ENCODE data around the gene OR8D4.

Gene OR8D4

DNA sequence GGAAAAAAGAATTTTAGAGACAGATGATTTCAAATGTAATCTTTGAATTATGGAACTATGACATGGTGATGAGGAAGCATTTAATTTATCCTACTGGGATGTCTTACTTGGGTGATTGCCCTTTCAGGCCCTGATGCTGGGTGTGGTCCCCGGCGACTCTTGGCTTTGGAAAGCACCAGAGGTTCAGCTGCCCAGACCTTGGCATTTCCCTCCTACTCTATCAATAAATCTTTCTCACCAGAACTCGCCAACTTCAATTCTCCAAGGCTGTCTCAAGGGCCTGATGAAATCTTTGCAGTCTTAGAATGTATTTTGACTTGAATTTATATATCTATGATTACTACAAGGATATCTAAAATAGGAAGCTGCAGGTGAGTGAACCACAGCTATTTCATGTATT lies 19.0 kb downstream of the OR8D4 start:
- ATAC-seq: no peak
- no peak for TF ChIP-seq ZFP3 (CRISPR knock-in tag; IDR thresholded peaks at IDR 0.05)

DNA sequence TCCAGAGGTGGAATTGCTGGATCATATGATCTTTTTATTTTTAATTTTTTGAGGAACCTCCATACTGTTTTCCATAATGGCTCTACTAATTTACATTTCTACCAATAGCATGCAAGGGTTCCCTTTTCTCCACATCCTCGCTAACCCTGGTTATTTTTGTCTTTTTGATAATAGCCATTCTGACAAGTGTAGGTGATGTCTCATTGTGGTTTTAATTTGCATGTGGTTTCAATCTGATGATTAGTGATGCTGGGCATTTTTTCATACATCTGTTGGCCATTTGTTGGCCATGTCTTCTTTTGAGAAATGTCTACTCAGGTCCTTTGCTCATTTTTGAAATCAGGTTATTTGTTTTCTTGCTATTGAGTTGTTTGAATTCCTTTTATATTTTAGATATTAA lies 22.1 kb downstream of the OR8D4 start:
- no peak for TF ChIP-seq ESRRG (CRISPR knock-in tag; IDR thresholded peaks at IDR 0.05)
- TF ChIP-seq TCF4 (CRISPR knock-in tag; IDR thresholded peaks at IDR 0.05; ENCODE audit: borderline replicate concordance): no peak
- TF ChIP-seq CSDC2 (CRISPR knock-in tag; IDR thresholded peaks at IDR 0.05): no peak
- no peak for TF ChIP-seq ZNF565 (CRISPR knock-in tag; conservative IDR thresholded peaks at IDR 0.05; ENCODE audit: low read depth)
- TF ChIP-seq ISL1 (CRISPR knock-in tag; IDR thresholded peaks at IDR 0.05): no peak
- TF ChIP-seq ZFP30 (CRISPR knock-in tag; IDR thresholded peaks at IDR 0.05): no peak
- TF ChIP-seq GLIS3 (CRISPR knock-in tag; IDR thresholded peaks at IDR 0.05): no peak
- TF ChIP-seq ZNF8 (CRISPR knock-in tag; IDR thresholded peaks at IDR 0.05): no peak
- TF ChIP-seq, protein P1, sequence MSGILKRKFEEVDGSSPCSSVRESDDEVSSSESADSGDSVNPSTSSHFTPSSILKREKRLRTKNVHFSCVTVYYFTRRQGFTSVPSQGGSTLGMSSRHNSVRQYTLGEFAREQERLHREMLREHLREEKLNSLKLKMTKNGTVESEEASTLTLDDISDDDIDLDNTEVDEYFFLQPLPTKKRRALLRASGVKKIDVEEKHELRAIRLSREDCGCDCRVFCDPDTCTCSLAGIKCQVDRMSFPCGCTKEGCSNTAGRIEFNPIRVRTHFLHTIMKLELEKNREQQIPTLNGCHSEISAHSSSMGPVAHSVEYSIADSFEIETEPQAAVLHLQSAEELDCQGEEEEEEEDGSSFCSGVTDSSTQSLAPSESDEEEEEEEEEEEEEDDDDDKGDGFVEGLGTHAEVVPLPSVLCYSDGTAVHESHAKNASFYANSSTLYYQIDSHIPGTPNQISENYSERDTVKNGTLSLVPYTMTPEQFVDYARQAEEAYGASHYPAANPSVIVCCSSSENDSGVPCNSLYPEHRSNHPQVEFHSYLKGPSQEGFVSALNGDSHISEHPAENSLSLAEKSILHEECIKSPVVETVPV (CRISPR knock-in tag; IDR thresholded peaks at IDR 0.05): no peak
- TF ChIP-seq ARNTL (CRISPR knock-in tag; IDR thresholded peaks at IDR 0.05; ENCODE audit: borderline replicate concordance, low read depth): no peak
- TF ChIP-seq BACH2 (CRISPR knock-in tag; IDR thresholded peaks at IDR 0.05; ENCODE audit: borderline replicate concordance): no peak
- TF ChIP-seq, protein P2, sequence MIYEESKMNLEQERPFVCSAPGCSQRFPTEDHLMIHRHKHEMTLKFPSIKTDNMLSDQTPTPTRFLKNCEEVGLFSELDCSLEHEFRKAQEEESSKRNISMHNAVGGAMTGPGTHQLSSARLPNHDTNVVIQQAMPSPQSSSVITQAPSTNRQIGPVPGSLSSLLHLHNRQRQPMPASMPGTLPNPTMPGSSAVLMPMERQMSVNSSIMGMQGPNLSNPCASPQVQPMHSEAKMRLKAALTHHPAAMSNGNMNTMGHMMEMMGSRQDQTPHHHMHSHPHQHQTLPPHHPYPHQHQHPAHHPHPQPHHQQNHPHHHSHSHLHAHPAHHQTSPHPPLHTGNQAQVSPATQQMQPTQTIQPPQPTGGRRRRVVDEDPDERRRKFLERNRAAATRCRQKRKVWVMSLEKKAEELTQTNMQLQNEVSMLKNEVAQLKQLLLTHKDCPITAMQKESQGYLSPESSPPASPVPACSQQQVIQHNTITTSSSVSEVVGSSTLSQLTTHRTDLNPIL (CRISPR knock-in tag; IDR thresholded peaks at IDR 0.05; ENCODE audit: low read depth): no peak
- no peak for TF ChIP-seq OSR1 (CRISPR knock-in tag; IDR thresholded peaks at IDR 0.05)
- TF ChIP-seq, protein P3, sequence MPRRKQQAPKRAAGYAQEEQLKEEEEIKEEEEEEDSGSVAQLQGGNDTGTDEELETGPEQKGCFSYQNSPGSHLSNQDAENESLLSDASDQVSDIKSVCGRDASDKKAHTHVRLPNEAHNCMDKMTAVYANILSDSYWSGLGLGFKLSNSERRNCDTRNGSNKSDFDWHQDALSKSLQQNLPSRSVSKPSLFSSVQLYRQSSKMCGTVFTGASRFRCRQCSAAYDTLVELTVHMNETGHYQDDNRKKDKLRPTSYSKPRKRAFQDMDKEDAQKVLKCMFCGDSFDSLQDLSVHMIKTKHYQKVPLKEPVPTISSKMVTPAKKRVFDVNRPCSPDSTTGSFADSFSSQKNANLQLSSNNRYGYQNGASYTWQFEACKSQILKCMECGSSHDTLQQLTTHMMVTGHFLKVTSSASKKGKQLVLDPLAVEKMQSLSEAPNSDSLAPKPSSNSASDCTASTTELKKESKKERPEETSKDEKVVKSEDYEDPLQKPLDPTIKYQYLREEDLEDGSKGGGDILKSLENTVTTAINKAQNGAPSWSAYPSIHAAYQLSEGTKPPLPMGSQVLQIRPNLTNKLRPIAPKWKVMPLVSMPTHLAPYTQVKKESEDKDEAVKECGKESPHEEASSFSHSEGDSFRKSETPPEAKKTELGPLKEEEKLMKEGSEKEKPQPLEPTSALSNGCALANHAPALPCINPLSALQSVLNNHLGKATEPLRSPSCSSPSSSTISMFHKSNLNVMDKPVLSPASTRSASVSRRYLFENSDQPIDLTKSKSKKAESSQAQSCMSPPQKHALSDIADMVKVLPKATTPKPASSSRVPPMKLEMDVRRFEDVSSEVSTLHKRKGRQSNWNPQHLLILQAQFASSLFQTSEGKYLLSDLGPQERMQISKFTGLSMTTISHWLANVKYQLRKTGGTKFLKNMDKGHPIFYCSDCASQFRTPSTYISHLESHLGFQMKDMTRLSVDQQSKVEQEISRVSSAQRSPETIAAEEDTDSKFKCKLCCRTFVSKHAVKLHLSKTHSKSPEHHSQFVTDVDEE (CRISPR knock-in tag; IDR thresholded peaks at IDR 0.05): no peak
- TF ChIP-seq, protein P4, sequence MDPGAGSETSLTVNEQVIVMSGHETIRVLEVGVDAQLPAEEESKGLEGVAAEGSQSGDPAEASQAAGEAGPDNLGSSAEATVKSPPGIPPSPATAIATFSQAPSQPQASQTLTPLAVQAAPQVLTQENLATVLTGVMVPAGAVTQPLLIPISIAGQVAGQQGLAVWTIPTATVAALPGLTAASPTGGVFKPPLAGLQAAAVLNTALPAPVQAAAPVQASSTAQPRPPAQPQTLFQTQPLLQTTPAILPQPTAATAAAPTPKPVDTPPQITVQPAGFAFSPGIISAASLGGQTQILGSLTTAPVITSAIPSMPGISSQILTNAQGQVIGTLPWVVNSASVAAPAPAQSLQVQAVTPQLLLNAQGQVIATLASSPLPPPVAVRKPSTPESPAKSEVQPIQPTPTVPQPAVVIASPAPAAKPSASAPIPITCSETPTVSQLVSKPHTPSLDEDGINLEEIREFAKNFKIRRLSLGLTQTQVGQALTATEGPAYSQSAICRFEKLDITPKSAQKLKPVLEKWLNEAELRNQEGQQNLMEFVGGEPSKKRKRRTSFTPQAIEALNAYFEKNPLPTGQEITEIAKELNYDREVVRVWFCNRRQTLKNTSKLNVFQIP (CRISPR knock-in tag; IDR thresholded peaks at IDR 0.05; ENCODE audit: borderline replicate concordance, low read depth): no peak
- TF ChIP-seq TOX (CRISPR knock-in tag; IDR thresholded peaks at IDR 0.05; ENCODE audit: borderline replicate concordance): no peak
- no peak for TF ChIP-seq PPARA (CRISPR knock-in tag; IDR thresholded peaks at IDR 0.05; ENCODE audit: borderline replicate concordance)
- ATAC-seq: no peak

DNA sequence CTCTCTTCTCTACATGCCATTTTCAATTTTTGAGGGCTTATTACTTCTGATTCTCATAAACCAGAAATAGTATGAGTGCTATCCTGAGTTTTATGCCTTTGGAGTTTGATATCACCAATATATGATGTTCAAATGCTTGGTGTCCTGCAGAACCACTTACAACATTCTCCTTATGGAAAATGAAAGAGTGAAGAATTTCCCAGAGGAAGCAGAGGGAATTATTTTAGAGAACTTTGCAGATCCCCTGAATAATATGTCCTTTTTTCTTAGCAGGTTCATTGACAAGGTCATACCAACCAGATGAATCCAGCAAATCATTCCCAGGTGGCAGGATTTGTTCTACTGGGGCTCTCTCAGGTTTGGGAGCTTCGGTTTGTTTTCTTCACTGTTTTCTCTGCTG lies 37.4 kb downstream of the OR8D4 start, which contains the start of gene OR4D5:
Gene OR4D5 (plus strand): TSS at position 301 of the 400 bp plus-strand sequence. CDS start 0 bp downstream, at position 301.
- TF ChIP-seq ESRRG (CRISPR knock-in tag; IDR thresholded peaks at IDR 0.05): no peak
- ATAC-seq: no peak

DNA sequence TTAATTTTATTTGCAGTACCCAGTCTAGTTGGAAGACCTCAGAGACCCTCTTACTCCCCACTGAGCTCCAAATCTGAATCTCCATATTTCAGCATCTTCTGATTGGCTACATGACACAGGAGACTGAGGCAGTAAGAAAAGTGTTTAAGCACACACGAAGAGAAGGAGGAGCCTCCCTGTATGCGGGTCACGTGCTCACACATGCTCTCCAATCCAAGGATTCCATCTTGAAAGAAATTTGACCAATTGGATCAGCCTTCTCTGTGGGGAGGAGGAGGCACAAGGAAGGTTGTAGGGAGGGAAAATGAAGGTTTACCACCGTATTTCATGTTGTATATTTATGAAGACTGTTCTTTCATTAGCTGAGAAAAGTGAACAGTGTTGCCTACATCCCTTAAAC lies 40.4 kb downstream of the OR8D4 start:
- TF ChIP-seq, protein P3 (CRISPR knock-in tag; IDR thresholded peaks at IDR 0.05): no peak
- TF ChIP-seq, protein P2 (CRISPR knock-in tag; IDR thresholded peaks at IDR 0.05; ENCODE audit: low read depth): no peak
- TF ChIP-seq, protein P5, sequence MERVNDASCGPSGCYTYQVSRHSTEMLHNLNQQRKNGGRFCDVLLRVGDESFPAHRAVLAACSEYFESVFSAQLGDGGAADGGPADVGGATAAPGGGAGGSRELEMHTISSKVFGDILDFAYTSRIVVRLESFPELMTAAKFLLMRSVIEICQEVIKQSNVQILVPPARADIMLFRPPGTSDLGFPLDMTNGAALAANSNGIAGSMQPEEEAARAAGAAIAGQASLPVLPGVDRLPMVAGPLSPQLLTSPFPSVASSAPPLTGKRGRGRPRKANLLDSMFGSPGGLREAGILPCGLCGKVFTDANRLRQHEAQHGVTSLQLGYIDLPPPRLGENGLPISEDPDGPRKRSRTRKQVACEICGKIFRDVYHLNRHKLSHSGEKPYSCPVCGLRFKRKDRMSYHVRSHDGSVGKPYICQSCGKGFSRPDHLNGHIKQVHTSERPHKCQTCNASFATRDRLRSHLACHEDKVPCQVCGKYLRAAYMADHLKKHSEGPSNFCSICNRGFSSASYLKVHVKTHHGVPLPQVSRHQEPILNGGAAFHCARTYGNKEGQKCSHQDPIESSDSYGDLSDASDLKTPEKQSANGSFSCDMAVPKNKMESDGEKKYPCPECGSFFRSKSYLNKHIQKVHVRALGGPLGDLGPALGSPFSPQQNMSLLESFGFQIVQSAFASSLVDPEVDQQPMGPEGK (CRISPR knock-in tag; IDR thresholded peaks at IDR 0.05; ENCODE audit: borderline replicate concordance): no peak
- TF ChIP-seq OSR1 (CRISPR knock-in tag; IDR thresholded peaks at IDR 0.05) (no peak), ZFP3 (CRISPR knock-in tag; IDR thresholded peaks at IDR 0.05) (no peak), BACH2 (CRISPR knock-in tag; IDR thresholded peaks at IDR 0.05; ENCODE audit: borderline replicate concordance) (no peak), RARB (CRISPR knock-in tag; IDR thresholded peaks at IDR 0.05) (no peak), ZFP30 (CRISPR knock-in tag; IDR thresholded peaks at IDR 0.05) (no peak)
- TF ChIP-seq, protein P4 (CRISPR knock-in tag; IDR thresholded peaks at IDR 0.05; ENCODE audit: borderline replicate concordance, low read depth): no peak

More for the DNA sequence above, 40.4 kb downstream of the OR8D4 start:
- no peak for ATAC-seq

All from SK-N-SH treated with all-trans-retinoic acid at 6 μM for 48 hours (cell line).